NCI-H774 (cell line): ENCODE data around the gene PRKAG3.

Experiments used
- DNase-seq: peaks from one replicate; lab custom pipeline; 2025; lab: John Stamatoyannopoulos, UW

Gene PRKAG3

GRCh38 chr2:218814540-218815243, 16.9 kb downstream of the PRKAG3 start:
- no peak for DNase-seq

GRCh38 chr2:218813771-218814460, 17.7 kb downstream of the PRKAG3 start:
- no peak for DNase-seq

DNA sequence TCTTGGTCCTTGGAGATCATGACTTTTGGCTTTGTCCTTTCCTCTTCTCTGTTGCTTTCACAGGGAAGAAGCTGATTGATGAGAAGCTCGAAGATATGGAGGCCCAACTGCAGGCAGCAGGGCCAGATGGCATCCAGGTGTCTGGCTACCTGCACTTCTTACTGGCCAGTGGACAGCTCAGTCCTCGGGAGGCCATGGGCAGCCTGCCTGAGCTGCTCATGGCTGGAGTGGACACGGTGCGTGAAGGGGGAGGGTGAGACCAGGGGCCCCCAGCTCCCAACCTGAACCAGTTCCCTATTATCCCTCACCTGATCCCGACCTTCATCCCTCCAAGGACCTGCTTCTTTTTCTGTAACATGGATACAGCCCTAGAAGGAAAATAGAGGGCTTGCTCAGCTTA, 18.7 kb downstream of the PRKAG3 start:
- DNase-seq = no peak

GRCh38 chr2:218812096-218812815, 19.3 kb downstream of the PRKAG3 start:
- DNase-seq = no peak

DNA sequence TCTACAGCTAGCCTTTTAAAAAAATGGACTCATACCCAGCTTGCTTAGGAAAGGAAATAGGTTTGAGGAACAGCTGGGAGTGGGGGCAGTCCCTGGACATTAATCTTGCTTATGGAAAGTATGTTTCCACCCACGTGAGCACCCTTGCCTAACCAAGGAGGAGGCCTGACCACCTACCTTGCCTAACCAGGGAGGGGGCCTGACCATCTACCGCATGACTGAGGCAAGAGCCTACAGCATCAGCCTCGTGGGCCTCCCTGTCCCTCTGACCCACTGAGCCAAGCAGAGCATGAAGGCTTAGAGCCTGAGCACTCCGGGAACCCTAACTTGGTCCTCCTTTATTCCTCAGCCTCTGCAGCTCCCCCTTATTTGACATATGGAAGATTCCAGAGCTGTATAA, 20.2 kb downstream of the PRKAG3 start:
- DNase-seq = no peak

- no peak for DNase-seq
Observed at GRCh38 chr2:218810256-218810655, 21.3 kb downstream of the PRKAG3 start.

GRCh38 chr2:218809515-218809914, 22.1 kb downstream of the PRKAG3 start:
- DNase-seq = no peak

DNA sequence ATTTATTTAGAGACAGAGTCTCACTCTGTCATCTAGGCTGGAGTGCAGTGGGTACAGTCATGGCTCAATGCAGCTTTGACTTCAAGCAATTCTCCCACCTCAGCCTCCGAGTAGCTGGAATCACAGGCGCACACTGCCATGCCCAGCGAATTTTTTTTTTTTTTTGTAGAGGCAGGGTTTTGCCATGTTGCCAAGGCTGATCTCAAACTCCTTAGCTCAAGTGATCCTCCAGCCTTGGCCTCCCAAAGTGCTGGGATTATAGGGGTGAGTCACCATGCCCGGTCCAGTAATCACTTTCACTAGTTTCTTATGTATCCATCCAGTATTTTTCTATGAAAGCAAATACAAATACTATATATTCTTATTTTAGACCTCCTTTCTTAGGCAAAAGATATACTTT, 24.0 kb downstream of the PRKAG3 start:
- DNase-seq = no peak

DNA sequence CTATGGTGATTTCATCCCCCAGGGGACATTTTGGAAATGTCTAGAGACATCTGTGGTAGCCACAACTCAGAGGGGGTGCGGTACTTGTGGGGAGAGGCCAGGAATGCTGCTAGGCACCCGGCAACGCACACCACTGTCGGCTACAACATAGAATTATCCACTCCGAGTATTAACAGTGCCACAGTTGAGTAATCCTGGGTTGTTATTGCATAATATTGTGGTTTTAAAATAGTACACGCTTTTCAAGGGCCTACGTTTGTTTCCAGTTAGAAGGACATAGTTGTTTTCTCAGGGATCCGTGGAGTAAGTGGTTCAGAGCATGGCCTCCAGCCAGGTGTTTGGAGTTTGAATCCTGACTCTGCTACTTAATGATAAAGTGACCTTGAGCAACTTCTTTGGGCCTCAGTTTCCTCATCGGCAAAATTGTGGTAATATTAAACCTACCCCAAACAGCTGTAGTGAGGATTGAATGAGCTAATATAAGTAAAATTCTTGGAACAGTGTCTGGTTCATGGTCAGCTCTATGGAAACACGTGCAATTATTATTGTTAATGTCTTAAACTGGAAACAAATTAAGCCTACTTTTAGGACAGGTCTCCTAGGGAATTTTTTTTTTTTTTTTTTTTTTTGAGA, 25.1 kb downstream of the PRKAG3 start:
- no peak for DNase-seq

GRCh38 chr2:218805627-218806026, 26.0 kb downstream of the PRKAG3 start:
- DNase-seq = no peak

DNA sequence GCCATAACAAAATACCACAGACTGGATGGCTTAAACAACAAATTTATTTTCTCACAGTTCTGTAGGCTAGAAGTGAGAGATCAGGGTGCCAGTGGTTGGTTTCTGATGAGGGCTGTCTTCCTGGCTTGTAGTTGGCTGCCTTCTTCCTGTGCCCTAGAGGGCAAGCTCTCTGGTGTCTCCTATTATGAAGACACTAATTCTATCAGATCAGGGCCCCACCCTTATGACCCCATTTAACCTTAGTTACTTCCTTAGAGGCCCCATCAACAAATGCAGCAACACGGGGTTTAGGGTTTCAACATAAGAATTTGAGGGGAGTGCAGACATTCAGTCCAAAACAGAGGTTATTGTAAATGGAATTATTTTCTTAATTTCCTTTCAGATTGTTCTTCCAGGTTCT, 26.8 kb downstream of the PRKAG3 start:
- no peak for DNase-seq

DNA sequence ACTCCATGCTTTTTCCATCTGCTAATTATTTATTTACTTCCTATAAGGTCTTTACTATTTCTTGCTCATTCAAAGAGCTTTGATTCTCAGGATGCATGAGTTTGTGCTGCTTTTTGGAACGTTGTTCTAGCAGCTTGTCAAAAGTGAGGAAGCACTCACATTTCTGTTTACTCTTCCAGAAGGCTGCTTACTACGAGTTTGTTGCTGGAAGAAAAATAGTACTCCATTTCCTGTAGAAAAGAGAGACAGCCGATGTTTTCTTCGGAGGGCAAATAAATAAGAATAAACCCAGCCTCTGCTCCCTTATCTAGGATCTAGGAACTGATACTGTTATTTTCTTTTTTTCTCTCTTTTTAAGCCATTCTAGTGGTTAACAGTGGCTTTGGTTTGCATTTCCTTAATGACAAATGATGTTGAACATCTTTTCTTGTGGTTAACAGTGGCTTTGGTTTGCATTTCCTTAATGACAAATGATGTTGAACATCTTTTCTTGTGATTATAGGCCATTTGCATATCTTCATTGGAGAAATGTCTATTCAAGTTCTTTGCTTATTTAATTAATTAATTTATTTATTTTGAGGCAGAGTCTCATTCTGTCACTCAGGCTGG, 29.1 kb downstream of the PRKAG3 start:
- no peak for DNase-seq

GRCh38 chr2:218799990-218800389, 31.6 kb downstream of the PRKAG3 start:
- DNase-seq = no peak

DNA sequence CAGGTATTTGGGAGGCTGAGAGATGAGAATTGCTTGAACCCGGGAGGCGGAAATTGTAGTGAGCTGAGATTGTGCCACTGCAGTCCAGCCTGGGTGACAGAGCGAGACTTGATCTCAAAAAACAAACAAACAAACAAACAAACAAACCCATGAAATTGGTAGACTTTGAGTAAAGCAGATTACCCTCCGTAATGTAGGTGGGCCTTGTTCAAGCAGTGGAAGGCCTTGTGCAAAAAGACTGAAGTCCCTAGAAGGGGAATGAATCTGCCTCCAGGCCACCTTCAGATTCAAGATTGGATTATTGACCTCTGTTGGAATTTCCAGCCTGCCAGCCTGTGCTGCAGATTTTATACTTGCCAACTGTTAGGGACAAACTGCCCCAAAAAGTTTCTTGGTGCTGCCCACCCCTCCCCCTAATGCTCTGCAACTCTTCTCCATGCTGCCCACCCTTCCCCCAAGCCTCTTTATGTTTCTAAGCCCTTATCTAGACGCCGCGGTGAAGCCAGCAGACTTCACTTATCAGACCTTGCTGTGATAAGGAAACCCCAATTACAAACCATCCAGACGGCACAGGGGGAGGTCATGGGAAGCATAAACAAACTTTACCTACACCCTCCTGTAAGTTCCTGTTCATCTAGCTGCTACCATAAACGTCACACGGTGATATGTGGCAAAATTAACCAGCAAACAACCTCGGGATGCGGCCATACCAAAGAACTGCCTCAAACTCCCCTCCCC, 32.7 kb downstream of the PRKAG3 start:
- DNase-seq = no peak

- no peak for DNase-seq
Observed at GRCh38 chr2:218796691-218797090, 34.9 kb downstream of the PRKAG3 start.

DNA sequence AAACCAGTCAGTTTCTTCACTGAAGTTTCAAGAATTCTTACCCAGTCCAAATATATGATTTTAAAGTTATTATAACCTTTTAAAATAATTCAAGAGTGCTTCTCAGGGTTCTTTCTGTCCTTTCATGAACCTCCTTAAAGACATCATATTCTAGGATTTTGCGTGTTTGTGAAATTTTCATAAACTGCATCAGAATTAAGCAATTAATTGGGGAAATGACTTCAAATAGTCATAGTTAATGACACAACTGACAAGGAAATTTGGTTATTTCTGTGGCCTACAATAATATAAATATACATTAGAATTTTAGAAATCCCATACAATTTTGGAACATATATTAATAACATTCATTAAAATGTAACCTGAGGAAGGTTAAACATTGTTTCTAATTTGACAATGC, 39.2 kb downstream of the PRKAG3 start:
- no peak for DNase-seq

DNA sequence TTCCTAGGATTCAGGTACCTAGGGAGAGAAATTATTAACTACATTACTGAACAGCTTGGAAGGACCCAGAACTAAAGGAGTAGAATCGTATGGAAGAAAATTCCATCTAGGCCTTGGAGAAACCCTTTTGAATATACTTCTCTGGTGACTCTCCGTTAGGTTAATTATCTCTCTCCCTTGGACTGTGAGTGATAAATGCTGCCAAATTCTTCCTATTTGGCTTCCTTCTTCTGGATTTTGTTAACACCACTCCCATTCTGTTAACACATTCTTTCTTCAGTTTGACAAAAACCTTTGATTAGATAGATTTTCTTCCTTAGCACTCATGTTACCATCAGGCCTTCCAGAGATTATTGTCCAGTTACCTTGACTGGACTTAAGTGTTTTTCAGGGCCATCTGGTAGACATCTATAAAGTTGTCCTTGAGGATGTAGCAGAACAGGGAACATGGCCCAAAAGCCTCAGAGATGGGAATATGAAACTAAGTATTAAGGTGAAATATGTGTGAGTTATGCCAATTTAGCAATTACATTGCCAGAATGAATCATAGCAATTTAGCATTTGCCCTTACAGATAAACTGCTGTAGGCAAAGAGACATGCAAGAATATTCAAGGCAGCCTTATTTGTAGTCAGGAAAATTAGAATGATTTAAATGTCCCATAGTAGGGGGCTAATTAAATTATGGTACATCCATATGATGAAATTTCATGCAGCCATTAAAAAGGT, 42.9 kb downstream of the PRKAG3 start:
- DNase-seq = no peak

DNA sequence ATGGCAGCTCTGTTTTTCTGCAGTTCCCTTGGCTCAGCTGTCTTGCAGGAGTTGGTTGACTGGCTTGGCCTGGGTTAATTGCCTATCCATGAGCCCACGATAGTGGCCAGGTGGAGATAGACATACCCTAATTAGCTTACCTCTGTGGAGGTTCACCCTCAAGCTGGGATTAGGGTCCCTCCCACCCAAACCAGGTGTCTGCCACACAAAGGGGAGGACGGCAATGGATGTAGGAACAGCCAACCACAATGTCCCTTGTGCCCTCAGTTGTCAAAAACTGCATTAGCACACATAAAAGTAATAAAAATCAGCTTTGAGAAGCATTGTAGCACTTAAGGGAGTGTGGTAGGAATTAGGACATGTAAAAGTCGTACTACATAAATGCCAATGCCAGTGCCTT, 45.5 kb downstream of the PRKAG3 start:
- no peak for DNase-seq

GRCh38 chr2:218785103-218785502, 46.5 kb downstream of the PRKAG3 start:
- no peak for DNase-seq

DNA sequence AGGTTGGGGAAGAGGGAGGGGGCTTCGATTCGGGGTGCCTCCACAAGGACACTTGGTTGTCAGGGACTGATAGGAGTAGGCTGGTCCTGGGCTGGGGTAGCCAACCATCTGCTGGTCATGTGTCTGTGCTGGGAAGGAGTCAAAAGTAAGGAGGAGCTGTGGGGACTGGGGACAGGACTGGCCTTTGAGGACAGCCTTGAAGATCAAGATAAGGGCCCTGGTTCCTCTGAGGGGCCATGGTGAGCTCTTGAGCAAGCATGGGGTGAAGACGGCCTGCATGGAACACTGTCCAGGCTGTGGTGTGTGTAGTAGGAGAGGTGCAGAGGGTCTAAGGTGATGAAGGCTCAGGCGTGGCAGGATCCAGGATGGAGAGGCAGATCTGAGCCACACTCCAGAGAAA, 47.9 kb downstream of the PRKAG3 start:
- DNase-seq = no peak

- DNase-seq = no peak
Observed at GRCh38 chr2:218782528-218782844, 49.1 kb downstream of the PRKAG3 start.
